Keratinocyte (primary cell): ENCODE data around the gene ARHGAP22. TPM values are rescaled to one million over a fixed set of nuclear protein-coding genes. Genes with fewer than 3 reads are reported as not detected.

Experiments used
- DNase-seq: peaks from one replicate; pipeline ENCODE4 v3.0.0-alpha.2; 2011; ENCODE audit warnings: low read depth, missing footprints, low spot score
- FAIRE-seq: peaks from 2 replicates; lab custom pipeline; 2011; peaks lifted over from hg19 to GRCh38; lab: Jason Lieb, UNC
- H2AFZ ChIP-seq: 2 replicates; pipeline ENCODE4 v1.6.0; 2012; ENCODE audit warnings: low read length, control low read depth, inconsistent platforms; ENCODE audit not compliant: control insufficient read depth
- H3K27ac ChIP-seq: 2 replicates; pipeline ENCODE4 v1.5.1; 2011; ENCODE audit warnings: low read length; ENCODE audit not compliant: control insufficient read depth, insufficient read depth
- H3K27me3 ChIP-seq: 3 replicates; pipeline ENCODE4 v1.6.0; 2011; ENCODE audit warnings: low read length; ENCODE audit not compliant: control insufficient read depth, insufficient read depth; ENCODE audit errors: extremely low read depth
- H3K36me3 ChIP-seq, 2 experiments: 2 replicates in 1 of 2; 3 replicates in 1 of 2; pipeline ENCODE4 v1.5.1; 2011; ENCODE audit warnings: low read length in 2 of 2, mild to moderate bottlenecking in 1 of 2; ENCODE audit not compliant: control insufficient read depth in 2 of 2, insufficient read depth in 2 of 2; ENCODE audit errors: extremely low read depth in 1 of 2
- H3K4me1 ChIP-seq: 3 replicates; pipeline ENCODE4 v1.5.1; 2011; ENCODE audit warnings: low read length; ENCODE audit not compliant: control insufficient read depth, insufficient read depth; ENCODE audit errors: extremely low read depth
- H3K4me2 ChIP-seq: 3 replicates; pipeline ENCODE4 v1.6.0; 2011; ENCODE audit warnings: low read depth, low read length; ENCODE audit not compliant: control insufficient read depth, insufficient read depth; ENCODE audit errors: extremely low read depth
- H3K4me3 ChIP-seq, 3 experiments: fragments of 200-600 bp in 1 of 3; sonication (generic) in 1 of 3; 2 replicates in 2 of 3; 3 replicates in 1 of 3; pipeline ENCODE4 v1.5.1; 2011 to 2016; ENCODE audit warnings: low read length in 3 of 3, mild to moderate bottlenecking in 3 of 3, control low read depth in 2 of 3, inconsistent platforms in 1 of 3, low read depth in 1 of 3, mixed read lengths in 1 of 3, mixed run types in 1 of 3, moderate library complexity in 1 of 3; ENCODE audit not compliant: control insufficient read depth in 2 of 3, insufficient read depth in 2 of 3; ENCODE audit errors: extremely low read depth in 1 of 3
- H3K79me2 ChIP-seq: 2 replicates; pipeline ENCODE4 v1.6.0; 2012; ENCODE audit warnings: low read length; ENCODE audit not compliant: control insufficient read depth, insufficient read depth
- H3K9ac ChIP-seq: 3 replicates; pipeline ENCODE4 v1.6.0; 2011; ENCODE audit warnings: low read length; ENCODE audit not compliant: control insufficient read depth, insufficient read depth; ENCODE audit errors: extremely low read depth
- H3K9me1 ChIP-seq: 3 replicates; pipeline ENCODE4 v1.6.0; 2011; ENCODE audit warnings: low read length; ENCODE audit not compliant: control insufficient read depth, insufficient read depth; ENCODE audit errors: extremely low read depth
- H3K9me3 ChIP-seq: 2 replicates; pipeline ENCODE4 v1.5.1; 2012; ENCODE audit warnings: low read depth, low read length; ENCODE audit not compliant: control insufficient read depth
- H4K20me1 ChIP-seq: 3 replicates; pipeline ENCODE4 v1.6.0; 2011; ENCODE audit warnings: low read length; ENCODE audit not compliant: control insufficient read depth, insufficient read depth; ENCODE audit errors: extremely low read depth
- CTCF ChIP-seq, 3 experiments: IDR thresholded peaks in 1 of 3; conservative IDR thresholded peaks in 1 of 3; optimal IDR thresholded peaks in 1 of 3; 2 replicates in 2 of 3; 3 replicates in 1 of 3; pipeline versions ENCODE3 to v1.5.1; 2011; ENCODE audit warnings: low read length in 3 of 3, mild to moderate bottlenecking in 3 of 3, moderate library complexity in 2 of 3, control low read depth in 1 of 3, inconsistent platforms in 1 of 3; ENCODE audit not compliant: insufficient read depth in 2 of 3; ENCODE audit errors: extremely low read depth in 1 of 3
- EZH2 ChIP-seq: IDR thresholded peaks from one replicate; pipeline ENCODE4 v1.6.1; 2012; ENCODE audit warnings: inconsistent platforms, mild to moderate bottlenecking, low read length, moderate library complexity
- dilution Hi-C: fragments of 300-500 bp; cut with MboI; formaldehyde crosslinking; loops from one replicate; pipeline ENCODE4 v1.7.0; 2020; ENCODE audit warnings: low sequenced_read_pairs; ENCODE audit not compliant: extremely low pct_ligation_motif_present
- polyA plus RNA-seq, 5 experiments: library from polyadenylated mRNA; depleted of rRNA in 3 of 5; stranded (reverse) in 3 of 5; stranded (forward) in 1 of 5; unstranded in 1 of 5; fragments of >200 nt; gene quantifications; 1 replicate in 1 of 5; 2 replicates in 3 of 5; 3 replicates in 1 of 5; pipeline versions ENCODE4 v1.2.1 to v1.2.3, GENCODE V29; 2011 to 2012; ENCODE audit warnings: missing spikeins in 2 of 5, low read depth in 1 of 5, low replicate concordance in 1 of 5

Gene ARHGAP22
- polyA plus RNA-seq, 1 donor (not counting 4 experiments of a cell fraction or from before 2014, with no cell fraction given), result 4.9 TPM

DNA sequence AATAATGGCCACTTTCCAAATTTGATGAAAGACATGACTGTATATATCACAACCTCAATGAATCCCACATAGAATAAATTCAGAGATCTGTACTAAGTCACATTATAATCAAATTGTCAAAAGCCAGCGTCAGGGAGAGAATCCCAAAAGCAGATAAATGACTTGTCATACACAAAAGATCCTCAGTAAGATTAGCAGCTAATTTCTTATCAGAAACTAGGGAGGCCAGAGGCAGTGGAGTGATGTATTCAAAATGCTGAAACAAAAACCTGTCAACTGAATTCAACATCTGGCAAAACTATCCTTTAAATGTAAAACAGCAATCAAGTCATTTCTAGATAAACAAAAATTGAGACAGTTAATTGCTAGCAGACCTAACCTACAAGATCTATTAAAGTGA is 11.6 kb upstream of the ARHGAP22 start:
- dilution Hi-C loops, result no loop called here
- Histone ChIP-seq H3K27me3 (no peaks in the 10 kb centered on the region), H3K9me3 (no peaks in the 10 kb centered on the region), H3K9me1 (no peaks in the 10 kb centered on the region), H3K4me3 (no peak overlapping the region), H3K79me2 (no peaks in the 10 kb centered on the region), H3K4me2 (no peak overlapping the region), H3K9ac (no peak overlapping the region), H3K4me1 (peaks cover 5% of the 10 kb centered on the region), H3K27ac (no peak overlapping the region), H3K36me3 (no peaks in the 10 kb centered on the region), H4K20me1 (no peaks in the 10 kb centered on the region), H2AFZ (no peak overlapping the region)
- no peak for FAIRE-seq
- no peak for DNase-seq
- no peak for TF ChIP-seq EZH2
- TF ChIP-seq CTCF (optimal IDR thresholded peaks at IDR 0.05 in 1 of 3, IDR thresholded peaks at IDR 0.05 in 1 of 3, conservative IDR thresholded peaks at IDR 0.05 in 1 of 3; ENCODE audit: extremely low read depth in 1 of 3, insufficient read depth in 2 of 3, low read length in 3 of 3), result no peak

DNA sequence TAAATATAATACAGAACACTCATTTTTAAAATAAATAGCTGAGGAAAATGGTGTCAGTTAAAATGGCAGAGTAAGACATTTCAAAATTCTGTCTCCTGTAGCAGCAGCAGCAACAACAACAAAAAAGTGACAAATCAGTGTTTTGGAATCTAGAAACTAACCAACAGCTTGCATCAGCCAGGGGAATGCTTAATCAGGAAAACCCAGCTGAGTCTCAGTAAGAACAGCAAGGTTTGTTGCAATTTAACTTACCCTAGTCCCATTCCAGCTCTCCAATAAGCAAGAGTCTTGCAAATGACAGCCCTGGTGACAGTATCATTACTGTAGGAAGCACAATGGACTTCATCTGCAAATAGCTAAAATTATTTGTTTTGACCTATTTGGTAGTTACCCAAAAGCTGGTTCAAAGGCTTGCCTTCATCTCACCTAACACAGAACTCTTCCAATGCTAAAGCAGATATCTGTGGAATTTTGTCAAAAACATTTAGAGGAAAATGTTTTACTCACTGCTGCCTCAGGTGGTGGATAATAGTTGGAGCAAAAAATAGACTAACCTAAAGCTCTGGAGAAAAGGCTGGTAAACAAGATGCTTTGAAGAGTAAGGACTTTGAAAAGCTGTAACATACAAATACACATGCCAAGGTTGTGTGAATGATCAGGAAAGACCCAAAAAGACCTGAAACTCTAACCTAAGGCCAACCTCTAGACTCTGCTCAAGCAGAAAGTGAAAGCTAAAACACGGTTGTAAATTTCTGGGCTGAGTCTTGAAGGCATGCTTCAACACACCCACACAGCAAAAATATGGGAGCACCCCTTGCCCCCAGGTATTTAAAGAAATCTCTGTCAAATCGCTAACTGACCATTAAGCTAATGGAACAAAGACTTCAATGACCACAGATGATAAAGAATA is 9.9 kb upstream of the ARHGAP22 start:
- dilution Hi-C loops, result no loop called here

More for the DNA sequence above, 9.9 kb upstream of the ARHGAP22 start:
- no peaks in the 10 kb centered on the region for H3K79me2 ChIP-seq
- no peaks in the 10 kb centered on the region for H3K9me1 ChIP-seq
- no peak for TF ChIP-seq EZH2
- TF ChIP-seq CTCF (optimal IDR thresholded peaks at IDR 0.05 in 1 of 3, IDR thresholded peaks at IDR 0.05 in 1 of 3, conservative IDR thresholded peaks at IDR 0.05 in 1 of 3; ENCODE audit: extremely low read depth in 1 of 3, insufficient read depth in 2 of 3, low read length in 3 of 3), result peak in 2 of 3 experiments; percentile 30 to 40
- H2AFZ ChIP-seq, result no peak overlapping the region
- H3K4me3 ChIP-seq, result no peak overlapping the region
- peaks cover 5% of the 10 kb centered on the region for H3K4me1 ChIP-seq
- H3K27me3 ChIP-seq, result peaks cover 4% of the 10 kb centered on the region
- H3K4me2 ChIP-seq, result no peak overlapping the region
- no peaks in the 10 kb centered on the region for H4K20me1 ChIP-seq
- H3K9me3 ChIP-seq, result no peaks in the 10 kb centered on the region
- FAIRE-seq (peak; percentile 17), DNase-seq (no peak)
- H3K27ac ChIP-seq, result no peak overlapping the region
- no peak overlapping the region for H3K9ac ChIP-seq
- H3K36me3 ChIP-seq, result no peaks in the 10 kb centered on the region
